Ascending aorta (tissue), 2 donors: ENCODE data around the gene WWP2. TPM values are rescaled to one million over a fixed set of nuclear protein-coding genes. Genes with fewer than 3 reads are reported as not detected.
"Not testable (repeated sequence)": the region's sequence is repeated elsewhere in the genome, so short reads cannot be mapped to it uniquely, and the experiment has no call there.

Experiments
- DNase-seq, 2 donors: peaks; one replicate each; pipeline ENCODE4 v3.0.0-alpha.2; 2019; ENCODE audit warnings: low spot score in 2 of 2
- H3K27ac ChIP-seq, 2 donors: fragments of 200-600 bp; sonication (generic); one replicate each; pipeline ENCODE4 v1.5.1; 2016 to 2017; ENCODE audit warnings: mild to moderate bottlenecking in 1 of 2
- H3K27me3 ChIP-seq: fragments of 200-600 bp; sonication (generic); one replicate; pipeline ENCODE4 v1.5.1; 2017
- H3K36me3 ChIP-seq, 2 donors: fragments of 200-600 bp; sonication (generic); one replicate each; pipeline ENCODE4 v1.5.1; 2016
- H3K4me1 ChIP-seq, 2 donors: fragments of 200-600 bp; sonication (generic); one replicate each; pipeline ENCODE4 v1.5.1; 2016 to 2017; ENCODE audit warnings: mild to moderate bottlenecking in 1 of 2
- H3K4me3 ChIP-seq, 2 donors: fragments of 200-600 bp; sonication (generic); one replicate each; pipeline ENCODE4 v1.5.1; 2016 to 2017; ENCODE audit warnings: mild to moderate bottlenecking in 1 of 2
- H3K9me3 ChIP-seq, 2 donors: fragments of 200-600 bp; sonication (generic); one replicate each; pipeline ENCODE4 v1.5.1; 2016
- CTCF ChIP-seq, 3 experiments: fragments of 200-600 bp in 2 of 3; fragments of 450-650 bp in 1 of 3; sonication (generic) in 2 of 3; IDR thresholded peaks; one replicate each; pipeline ENCODE4 v1.5.1; 2016 to 2019; ENCODE audit warnings: antibody characterized with exemption in 3 of 3, mild to moderate bottlenecking in 1 of 3, moderate library complexity in 1 of 3
- intact Hi-C: fragments of 100-400 bp; cut with DNase I; formaldehyde crosslinking; loops from one replicate; pipeline ENCODE4 v1.15.1; 2023
- total RNA-seq: library from RNA; depleted of rRNA; stranded (reverse); fragments of >200 nt; gene quantifications from one replicate; pipeline ENCODE4 v1.1.0, GENCODE V29; 2016

WWP2 gene
- total RNA-seq, 1 donor from 2014 or later: 71.2 TPM

- no peak for DNase-seq
- peak; percentile 25 to 57 (median 28) for TF ChIP-seq CTCF (IDR thresholded peaks at IDR 0.05)
- peaks cover 0 to 19% of the 10 kb centered on the region in 2 donors for H3K36me3 ChIP-seq
- H3K4me3 ChIP-seq: peak overlapping the region in 1 of 2 donors; percentile 53
- peak overlapping the region in 1 of 2 donors; percentile 38 for H3K27ac ChIP-seq
- H3K9me3 ChIP-seq: no peaks in the 10 kb centered on the region
- intact Hi-C loops: loop anchor here (5.0 to 10.0 kb wide), 2 partner anchors 46 to 64 kb away; no protein-coding TSS in a partner anchor
- H3K27me3 ChIP-seq: no peaks in the 10 kb centered on the region
- peaks cover 0 to 5% of the 10 kb centered on the region in 2 donors for H3K4me1 ChIP-seq
Measured at GRCh38 chr16:69798466-69798865, 36.3 kb downstream of the WWP2 start.

GRCh38 chr16:69799611-69800031, 37.5 kb downstream of the WWP2 start:
- DNase-seq: no peak
- Histone ChIP-seq H3K9me3 (no peaks in the 10 kb centered on the region), H3K4me3 (peak overlapping the region in 1 of 2 donors; percentile 53), H3K4me1 (peaks cover 0 to 5% of the 10 kb centered on the region in 2 donors), H3K27me3 (no peaks in the 10 kb centered on the region), H3K36me3 (peaks cover 0 to 24% of the 10 kb centered on the region in 2 donors), H3K27ac (no peak overlapping the region)
- intact Hi-C loops: loop anchor here (5.0 to 10.0 kb wide), 2 partner anchors 45 to 63 kb away; no protein-coding TSS in a partner anchor
- TF ChIP-seq CTCF (IDR thresholded peaks at IDR 0.05): no peak

- Histone ChIP-seq H3K9me3 (no peaks in the 10 kb centered on the region), H3K27ac (no peak overlapping the region), H3K36me3 (peaks cover 0 to 21% of the 10 kb centered on the region in 2 donors), H3K4me1 (no peaks in the 10 kb centered on the region), H3K4me3 (no peak overlapping the region), H3K27me3 (no peaks in the 10 kb centered on the region)
- intact Hi-C loops: no loop called here
- TF ChIP-seq CTCF (IDR thresholded peaks at IDR 0.05): no peak
- DNase-seq: no peak
Measured at GRCh38 chr16:69804297-69804696, 42.2 kb downstream of the WWP2 start.

- not testable (repeated sequence) for H3K9me3 ChIP-seq
Measured at GRCh38 chr16:69806776-69807175, 44.6 kb downstream of the WWP2 start.

GRCh38 chr16:69812688-69813014, 50.5 kb downstream of the WWP2 start:
- H3K36me3 ChIP-seq: no peaks in the 10 kb centered on the region
- intact Hi-C loops: no loop called here
- no peak for DNase-seq
- no peak overlapping the region for H3K4me3 ChIP-seq
- no peak for TF ChIP-seq CTCF (IDR thresholded peaks at IDR 0.05)
- H3K27me3 ChIP-seq: no peaks in the 10 kb centered on the region
- no peak overlapping the region for H3K27ac ChIP-seq
- H3K9me3 ChIP-seq: no peaks in the 10 kb centered on the region
- H3K4me1 ChIP-seq: no peaks in the 10 kb centered on the region

More at GRCh38 chr16:69806776-69807175, 44.6 kb downstream of the WWP2 start:
- H3K27ac ChIP-seq, H3K36me3 ChIP-seq, H3K27me3 ChIP-seq, H3K4me1 ChIP-seq, DNase-seq, H3K4me3 ChIP-seq, intact Hi-C loops: not testable (repeated sequence)

- no peak overlapping the region for H3K4me3 ChIP-seq
- H3K9me3 ChIP-seq: no peaks in the 10 kb centered on the region
- intact Hi-C loops: no loop called here
- H3K27me3 ChIP-seq: no peaks in the 10 kb centered on the region
- peak in 1 of 2 donors; percentile 27 for DNase-seq
- H3K4me1 ChIP-seq: no peaks in the 10 kb centered on the region
- no peak overlapping the region for H3K27ac ChIP-seq
- TF ChIP-seq CTCF (IDR thresholded peaks at IDR 0.05): no peak
- peaks cover 0 to 2% of the 10 kb centered on the region in 2 donors for H3K36me3 ChIP-seq
Measured at GRCh38 chr16:69814078-69814477, 51.9 kb downstream of the WWP2 start.
